Spleen (tissue), 11 donors: ENCODE measurements around the gene BRAT1. TPM values are rescaled to one million over a fixed set of nuclear protein-coding genes. Genes with fewer than 3 reads are reported as not detected.

Experiments
- DNase-seq: peaks from one replicate; pipeline ENCODE4 v3.0.0-alpha.2; 2020
- H3K27ac ChIP-seq, 8 donors: fragments of 200-600 bp; sonication (generic) in 7 of 8; 1 replicate in 4 of 8; 2 replicates in 4 of 8; pipeline versions ENCODE4 v1.5.0 to v1.8.0; 2016 to 2021; ENCODE audit warnings: inconsistent platforms in 4 of 8, mild to moderate bottlenecking in 4 of 8, moderate library complexity in 1 of 8
- H3K27me3 ChIP-seq, 7 donors: fragments of 200-600 bp; sonication (generic) in 6 of 7; replicated peaks in 1 of 7; 1 replicate in 4 of 7; 2 replicates in 3 of 7; pipeline versions ENCODE4 v1.5.0 to v1.8.0; 2016 to 2021; ENCODE audit warnings: inconsistent platforms in 3 of 7, mild to moderate bottlenecking in 1 of 7
- H3K36me3 ChIP-seq, 6 donors: fragments of 200-600 bp; sonication (generic) in 5 of 6; 1 replicate in 4 of 6; 2 replicates in 2 of 6; pipeline versions ENCODE4 v1.5.0 to v1.8.0; 2016 to 2021; ENCODE audit warnings: inconsistent platforms in 2 of 6
- H3K4me1 ChIP-seq, 6 donors: fragments of 200-600 bp; sonication (generic) in 5 of 6; 1 replicate in 3 of 6; 2 replicates in 3 of 6; pipeline versions ENCODE4 v1.5.0 to v1.8.0; 2016 to 2021; ENCODE audit warnings: inconsistent platforms in 3 of 6
- H3K4me3 ChIP-seq, 8 donors: fragments of 200-600 bp; sonication (generic) in 7 of 8; 1 replicate in 4 of 8; 2 replicates in 4 of 8; pipeline versions ENCODE4 v1.5.0 to v1.8.0; 2016 to 2021; ENCODE audit warnings: inconsistent platforms in 4 of 8, mild to moderate bottlenecking in 4 of 8, moderate library complexity in 2 of 8
- H3K9me3 ChIP-seq, 8 donors: fragments of 200-600 bp; sonication (generic) in 7 of 8; 1 replicate in 4 of 8; 2 replicates in 4 of 8; pipeline versions ENCODE4 v1.5.0 to v1.8.0; 2016 to 2021; ENCODE audit warnings: inconsistent platforms in 4 of 8
- CTCF ChIP-seq, 11 experiments: fragments of 200-600 bp in 7 of 11; fragments of 450-650 bp in 4 of 11; sonication (generic) in 4 of 11; IDR thresholded peaks in 8 of 11; conservative IDR thresholded peaks in 3 of 11; 1 replicate in 7 of 11; 2 replicates in 4 of 11; pipeline versions ENCODE4 v1.4.0 to v1.8.0; 2016 to 2021; ENCODE audit warnings: antibody characterized with exemption in 11 of 11, inconsistent platforms in 4 of 11, mild to moderate bottlenecking in 1 of 11
- POLR2A ChIP-seq, 3 donors: fragments of 450-650 bp; IDR thresholded peaks; one replicate each; pipeline ENCODE4 v1.5.1; 2017; ENCODE audit warnings: antibody characterized with exemption in 3 of 3, mild to moderate bottlenecking in 1 of 3
- POLR2AphosphoS5 ChIP-seq, 3 donors: sonication (generic); formaldehyde crosslinking; IDR thresholded peaks; one replicate each; pipeline ENCODE4 v1.5.1; 2017; ENCODE audit warnings: antibody characterized with exemption in 3 of 3
- WGBS, 5 donors: extraction: QIAGEN DNeasy Blood & Tissue Kit in 3 of 5; methylation state at CpG; one replicate each; pipeline versions ENCODE4 v1.1.5 to v1.1.7; 2013 to 2018; 5-methylcytosine and 5-hydroxymethylcytosine counted together
- intact Hi-C: fragments of 100-400 bp; cut with DNase I; formaldehyde crosslinking; loops from one replicate; pipeline ENCODE4 v1.15.0; 2023; ENCODE audit warnings: low total_unique reads
- polyA plus RNA-seq, 3 donors: library from polyadenylated mRNA; stranded (reverse); fragments of 200-250 nt; gene quantifications; one replicate each; pipeline ENCODE4 v1.2.1, GENCODE V29; 2013
- total RNA-seq, 7 donors: library from RNA; depleted of rRNA in 3 of 7; stranded (reverse); fragments of >200 nt in 3 of 7; fragmentation: NEBNext Ultra II Directional in 4 of 7; extraction: Animal tissue kit (Norgen Biotek cat#: 25700) in 4 of 7; gene quantifications; one replicate each; pipeline versions ENCODE4 v1.1.0 to v1.2.1, GENCODE V29; 2016 to 2021
- donor health status: healthy with polysubstance abuse.
- donor health status: DM: no; HTN: no; CAD: no; lungs with moderate emphysema.
- donor health status: DM: no; HTN: no; CAD: no.
- donor health status: Bipolar disorder and iron deficiency.
- donor health status: healthy.
- donor health status: DM: no; HTN: no; CAD: no.
- donor health status: DM: yes; HTN: yes; CAD: no.

Gene BRAT1
- total and polyA plus RNA-seq, 10 donors, result 25.3 to 50.9 (median 33.4) TPM

- Histone ChIP-seq H3K4me3 (no peak overlapping the region), H3K9me3 (no peaks in the 10 kb centered on the region), H3K4me1 (no peaks in the 10 kb centered on the region), H3K36me3 (peaks cover 0 to 56% (median 13%) of the 10 kb centered on the region in 6 donors), H3K27ac (no peak overlapping the region), H3K27me3 (no peaks in the 10 kb centered on the region)
- TF ChIP-seq POLR2AphosphoS5 (IDR thresholded peaks at IDR 0.05) (no peak), POLR2A (IDR thresholded peaks at IDR 0.05) (no peak), CTCF (IDR thresholded peaks at IDR 0.05 in 8 of 11, conservative IDR thresholded peaks at IDR 0.05 in 3 of 11) (no peak)
- DNase-seq, result no peak
- intact Hi-C loops, result no loop called here
- WGBS, 5 donors, result 92 to 96% (median 94%) methylated on average over 22 to 49 of the region's 54 CpGs
Observed at GRCh38 chr7:2583798-2584580, 28.7 kb upstream of the BRAT1 start.

- no peak for TF ChIP-seq CTCF (IDR thresholded peaks at IDR 0.05 in 8 of 11, conservative IDR thresholded peaks at IDR 0.05 in 3 of 11)
- TF ChIP-seq POLR2AphosphoS5 (IDR thresholded peaks at IDR 0.05), result no peak
- TF ChIP-seq POLR2A (IDR thresholded peaks at IDR 0.05), result no peak
- intact Hi-C loops, result no loop called here
- H3K4me3 ChIP-seq, result no peak overlapping the region
- DNase-seq, result no peak
- 84 to 93% (median 91%) methylated on average over 22 to 24 of the region's 24 CpGs for WGBS, 5 donors
- H3K36me3 ChIP-seq, result peaks cover 0 to 55% (median 17%) of the 10 kb centered on the region in 6 donors
- H3K27me3 ChIP-seq, result no peaks in the 10 kb centered on the region
- H3K27ac ChIP-seq, result no peak overlapping the region
- H3K9me3 ChIP-seq, result no peaks in the 10 kb centered on the region
- no peaks in the 10 kb centered on the region for H3K4me1 ChIP-seq
Observed at GRCh38 chr7:2582006-2582735, 26.8 kb upstream of the BRAT1 start.

GRCh38 chr7:2580636-2581035, 25.3 kb upstream of the BRAT1 start:
- no peak for DNase-seq
- TF ChIP-seq POLR2A (IDR thresholded peaks at IDR 0.05) (no peak), POLR2AphosphoS5 (IDR thresholded peaks at IDR 0.05) (no peak), CTCF (IDR thresholded peaks at IDR 0.05 in 8 of 11, conservative IDR thresholded peaks at IDR 0.05 in 3 of 11) (no peak)
- intact Hi-C loops, result no loop called here
- Histone ChIP-seq H3K4me3 (no peak overlapping the region), H3K36me3 (peaks cover 0 to 49% (median 15%) of the 10 kb centered on the region in 6 donors), H3K4me1 (no peaks in the 10 kb centered on the region), H3K9me3 (no peaks in the 10 kb centered on the region), H3K27me3 (no peaks in the 10 kb centered on the region), H3K27ac (no peak overlapping the region)
- WGBS, 5 donors, result 85 to 91% (median 90%) methylated on average over 11 of the region's 11 CpGs
